Stimulated activated CD4-positive, alpha-beta T cell treated with anti-CD3 and anti-CD28 coated beads, TNF-alpha, amount 100 ng/mL, for 48 hours (primary cell): ENCODE data around the gene HCFC1R1.
"Not testable (repeated sequence)": the region's sequence is repeated elsewhere in the genome, so short reads cannot be mapped to it uniquely, and the experiment has no call there.

Experiments used
- DNase-seq, 3 donors: peaks; one replicate each; pipeline ENCODE4 v3.0.0-alpha.2; 2020; ENCODE audit warnings: low read depth in 3 of 3

The HCFC1R1 gene

GRCh38 chr16:3057181-3058138 lies 33.7 kb upstream of the HCFC1R1 start:
- DNase-seq = no peak

GRCh38 chr16:3056336-3057180 lies 32.8 kb upstream of the HCFC1R1 start:
- DNase-seq = no peak

GRCh38 chr16:3055734-3056115 lies 32.0 kb upstream of the HCFC1R1 start:
- DNase-seq = not testable (repeated sequence)

DNA sequence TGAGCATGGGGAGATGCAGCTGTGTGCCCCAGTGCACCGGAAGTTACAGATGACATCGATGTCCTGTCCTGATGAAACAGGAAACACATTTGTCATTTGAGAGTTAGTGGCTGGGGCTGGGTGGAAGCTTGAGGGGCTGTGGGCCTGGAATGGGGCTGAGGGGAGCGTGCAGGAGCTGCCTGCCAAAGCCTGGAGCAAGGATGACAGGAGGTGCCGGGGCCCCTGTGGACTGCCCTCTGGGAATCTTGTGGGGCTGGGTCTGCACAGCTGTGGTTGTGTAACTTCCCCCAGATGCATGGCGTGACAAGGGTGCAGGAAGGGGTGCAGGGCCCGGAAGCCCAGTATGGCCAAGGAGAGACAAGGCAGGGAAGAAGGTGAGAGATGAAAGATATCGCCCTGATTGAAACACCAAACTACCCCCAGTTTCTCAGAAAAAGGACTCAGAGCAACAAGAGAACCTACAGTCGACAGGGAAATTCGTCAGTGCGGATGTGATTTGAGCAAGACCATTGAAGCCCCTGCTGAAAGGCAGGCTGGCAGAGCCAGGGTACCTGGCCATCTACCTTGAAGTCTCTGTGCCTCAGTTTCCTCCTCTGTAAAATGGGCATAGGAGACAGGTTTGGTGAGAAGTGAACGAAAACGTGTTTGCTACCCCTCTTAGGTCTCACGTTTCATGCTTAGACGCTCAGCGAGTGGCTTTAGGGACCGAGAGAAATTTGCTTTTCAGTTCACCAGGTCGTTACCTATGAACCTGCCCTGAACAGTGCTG lies 31.4 kb upstream of the HCFC1R1 start:
- DNase-seq = no peak

DNA sequence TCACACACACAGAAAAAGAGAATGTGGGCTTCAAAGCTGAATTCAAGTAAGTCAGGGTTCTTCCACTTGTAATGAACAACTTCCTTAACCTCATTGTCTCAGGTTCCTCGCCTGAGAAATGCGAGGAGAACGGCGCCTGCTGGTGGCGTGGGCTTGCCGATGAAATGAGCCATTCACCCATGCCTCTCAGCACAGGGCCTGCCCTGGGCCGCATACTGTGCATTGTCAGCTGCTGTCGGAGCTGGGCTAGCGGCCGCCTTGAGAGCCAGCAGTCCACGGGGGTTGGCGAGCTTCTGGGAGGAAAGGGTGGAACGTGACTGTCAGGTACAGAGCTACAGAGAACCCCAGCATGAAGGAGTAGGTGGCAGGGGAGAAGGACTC lies 29.6 kb upstream of the HCFC1R1 start:
- DNase-seq = not testable (repeated sequence)

DNA sequence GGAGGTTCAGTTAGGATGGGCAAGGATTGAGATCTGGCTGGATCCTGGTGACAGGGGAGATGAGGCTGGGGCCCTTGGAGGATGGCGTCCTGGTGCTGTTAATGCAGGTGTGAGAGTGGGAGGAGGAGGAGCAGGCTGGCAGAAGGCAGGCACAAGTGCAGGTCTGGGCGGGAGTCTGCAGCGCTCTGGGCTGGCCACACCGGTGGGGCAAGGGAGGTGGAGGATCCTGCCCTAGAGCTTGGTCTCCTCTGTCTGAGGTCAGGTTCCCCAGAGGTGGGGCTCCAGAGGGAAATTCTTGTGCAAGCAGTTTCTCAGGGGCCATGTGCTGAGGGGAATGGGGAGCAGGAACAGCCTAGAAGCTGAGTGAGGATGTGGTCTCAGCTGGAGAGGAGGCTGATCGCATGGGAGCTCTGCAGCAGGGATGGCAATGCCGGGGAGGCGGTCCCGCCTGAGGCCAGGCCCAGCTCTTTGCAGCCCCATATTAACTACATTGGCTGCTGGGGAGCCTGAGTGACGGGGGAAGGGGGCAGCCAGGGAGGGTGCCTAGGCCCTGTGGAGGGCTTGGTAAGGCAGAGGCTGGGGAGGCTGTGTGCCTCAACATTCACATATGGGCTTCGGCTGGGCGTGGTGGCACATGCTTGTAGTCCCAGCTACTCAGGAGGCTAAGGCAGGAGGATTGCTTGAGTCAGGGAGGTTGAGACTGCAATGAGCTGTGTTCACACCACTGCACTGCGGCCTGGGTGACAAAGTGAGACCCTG lies 29.0 kb upstream of the HCFC1R1 start:
- DNase-seq = not testable (repeated sequence)

GRCh38 chr16:3051494-3051893 lies 27.8 kb upstream of the HCFC1R1 start:
- no peak for DNase-seq

- DNase-seq = no peak
Observed at GRCh38 chr16:3051009-3051408, 27.3 kb upstream of the HCFC1R1 start.

GRCh38 chr16:3050487-3050886 lies 26.7 kb upstream of the HCFC1R1 start:
- no peak for DNase-seq

DNA sequence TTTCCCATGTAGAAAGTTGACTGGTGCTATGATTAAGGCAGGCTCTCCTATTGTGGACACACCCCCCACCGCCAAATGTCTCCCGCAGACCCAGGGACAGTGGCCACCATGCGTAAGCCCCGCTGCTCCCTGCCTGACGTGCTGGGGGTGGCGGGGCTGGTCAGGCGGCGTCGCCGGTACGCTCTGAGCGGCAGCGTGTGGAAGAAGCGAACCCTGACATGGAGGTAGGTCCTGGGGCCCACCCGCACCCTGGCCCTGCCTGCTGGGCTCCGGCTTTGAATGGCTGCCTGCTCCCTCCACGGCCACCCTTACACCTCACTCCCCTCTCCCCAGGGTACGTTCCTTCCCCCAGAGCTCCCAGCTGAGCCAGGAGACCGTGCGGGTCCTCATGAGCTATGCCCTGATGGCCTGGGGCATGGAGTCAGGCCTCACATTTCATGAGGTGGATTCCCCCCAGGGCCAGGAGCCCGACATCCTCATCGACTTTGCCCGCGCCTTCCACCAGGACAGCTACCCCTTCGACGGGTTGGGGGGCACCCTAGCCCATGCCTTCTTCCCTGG lies 26.3 kb upstream of the HCFC1R1 start:
- DNase-seq = no peak

DNA sequence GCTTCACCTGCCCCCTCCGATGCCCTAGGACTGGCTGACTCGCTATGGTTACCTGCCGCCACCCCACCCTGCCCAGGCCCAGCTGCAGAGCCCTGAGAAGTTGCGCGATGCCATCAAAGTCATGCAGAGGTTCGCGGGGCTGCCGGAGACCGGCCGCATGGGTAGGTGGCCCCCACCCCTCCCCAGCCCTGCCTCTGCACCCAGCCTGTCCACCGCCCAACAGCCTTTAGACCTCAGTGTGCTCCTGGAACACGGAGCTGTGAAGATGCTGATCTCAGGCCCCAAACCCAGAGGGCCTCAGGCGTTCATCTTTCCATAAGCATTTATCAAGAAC lies 23.6 kb upstream of the HCFC1R1 start:
- DNase-seq = no peak

- DNase-seq = no peak
Observed at GRCh38 chr16:3046641-3047386, 23.1 kb upstream of the HCFC1R1 start.

GRCh38 chr16:3045758-3046640 lies 22.3 kb upstream of the HCFC1R1 start, which contains the start of gene MMP25:
TSS of gene MMP25 (plus strand) at chr16:3046561. CDS start at chr16:3046918, 357 bp downstream.
- no peak for DNase-seq

GRCh38 chr16:3044708-3045107 lies 21.0 kb upstream of the HCFC1R1 start:
- no peak for DNase-seq

GRCh38 chr16:3042376-3042775 lies 18.6 kb upstream of the HCFC1R1 start:
- no peak for DNase-seq

DNA sequence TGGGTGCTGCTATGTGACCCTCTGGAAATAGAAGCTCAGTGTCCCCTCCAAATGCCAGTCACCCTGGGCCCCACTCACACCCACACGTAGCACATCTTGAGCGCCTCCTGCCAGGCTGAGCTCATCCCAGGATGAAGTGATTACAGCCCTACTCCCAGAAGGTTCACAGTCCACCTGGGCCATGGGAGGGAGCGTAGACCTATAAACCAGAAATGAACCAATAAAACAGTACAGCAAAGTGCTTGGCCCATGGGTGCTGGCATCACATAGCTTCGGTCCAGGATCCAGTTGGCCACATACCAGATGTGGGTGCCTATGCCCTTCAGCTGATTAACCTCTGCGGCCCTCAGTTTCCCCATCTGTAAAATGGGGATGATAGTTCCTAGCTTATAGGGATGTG lies 15.2 kb upstream of the HCFC1R1 start:
- no peak for DNase-seq

DNA sequence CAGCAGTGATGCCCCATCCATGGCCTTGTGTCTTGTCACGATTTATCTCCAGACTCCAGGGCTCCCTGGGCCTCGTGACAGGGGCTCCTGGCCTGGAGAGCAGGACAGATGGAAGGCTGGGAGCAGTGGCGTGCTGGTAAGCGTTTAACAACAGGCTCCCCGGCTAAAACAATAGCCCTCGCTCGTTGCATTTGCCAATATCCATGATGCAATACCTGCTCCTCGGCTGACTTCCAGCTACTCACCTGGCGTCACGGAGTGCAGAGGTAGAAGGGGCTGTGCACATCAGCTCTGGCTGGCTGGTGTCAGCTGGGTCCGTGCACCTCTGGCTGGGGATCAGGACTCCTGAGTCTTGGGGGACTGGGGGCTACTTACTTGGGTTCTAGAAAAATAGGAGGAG lies 14.5 kb upstream of the HCFC1R1 start:
- DNase-seq = no peak

DNA sequence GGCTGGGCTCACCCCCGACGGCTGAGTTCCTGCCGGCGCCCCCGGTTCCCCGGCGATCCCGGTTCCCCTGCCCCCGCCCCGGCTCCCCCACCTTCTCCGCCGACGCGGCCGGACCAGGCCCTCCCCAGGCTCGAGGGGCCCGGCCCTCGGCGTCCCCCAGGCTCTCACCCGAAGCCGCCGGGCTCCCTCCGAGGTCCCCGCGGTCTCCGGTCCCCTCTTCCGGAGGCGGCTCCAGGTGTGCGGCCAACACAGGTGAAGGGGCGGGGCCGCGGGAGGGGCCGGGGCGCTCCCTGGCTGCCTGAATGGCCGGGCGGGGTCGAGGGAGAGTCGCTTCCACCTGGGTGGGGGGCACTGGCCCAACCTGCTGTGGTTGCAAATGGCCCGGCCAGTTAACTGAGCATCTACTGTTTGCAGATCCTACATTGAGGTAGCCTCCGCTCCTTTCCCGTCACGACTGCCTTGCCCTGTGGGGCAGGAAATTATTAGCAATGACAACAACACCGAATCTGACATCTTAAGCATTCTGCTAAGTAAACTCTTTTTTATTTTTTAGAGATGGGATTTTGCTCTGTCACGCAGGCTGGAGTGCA lies 13.1 kb upstream of the HCFC1R1 start, which contains the start of gene BICDL2:
BICDL2 (minus strand) TSS at position 219 of the 590 bp plus-strand sequence. CDS start 1,448 bp downstream, outside the sequence.
- no peak for DNase-seq
